Erythroblast (primary cell): Measurements from ENCODE around the gene FKBP8.

Experiments
- GATA1 ChIP-seq: IDR thresholded peaks from 2 replicates; pipeline ENCODE4 v1.6.1; 2011; ENCODE audit warnings: low read depth, mild to moderate bottlenecking, control low read depth, low read length, moderate library complexity
- POLR2A ChIP-seq: IDR thresholded peaks from 2 replicates; pipeline ENCODE4 v1.6.1; 2011; ENCODE audit warnings: mild to moderate bottlenecking, low read length

DNA sequence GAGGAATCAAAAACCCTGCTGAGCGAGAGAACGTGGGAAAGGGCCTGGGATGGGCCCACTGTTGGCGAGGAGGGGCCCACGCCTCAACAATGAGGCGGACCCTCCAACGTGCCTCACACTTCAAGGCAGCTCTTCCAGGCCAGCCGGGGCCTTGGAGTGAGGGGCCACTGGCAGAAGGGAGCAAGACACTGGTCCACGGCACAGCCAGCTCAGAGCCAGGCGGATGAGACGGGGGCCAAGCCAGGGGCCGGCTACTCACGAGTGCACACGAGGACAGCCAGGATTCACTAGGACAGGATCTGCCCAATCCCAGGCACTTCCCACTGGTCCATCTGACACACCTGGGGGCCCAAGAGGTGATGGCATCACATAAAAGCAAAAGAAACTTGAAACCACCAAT, 42.0 kb downstream of the FKBP8 start:
- TF ChIP-seq POLR2A (no peak), GATA1 (no peak)
